Subcutaneous adipose tissue (tissue), 4 donors: ENCODE results near the gene PRPH. TPM values are rescaled to one million over a fixed set of nuclear protein-coding genes. Genes with fewer than 3 reads are reported as not detected.

Experiments
- total RNA-seq, 4 donors: library from RNA; depleted of rRNA; stranded (reverse); fragments of >200 nt; gene quantifications; one replicate each; pipeline ENCODE4 v1.1.0, GENCODE V29; 2016
- TF ChIP-seq, protein P1 (sequence below): fragments of 450-650 bp; IDR thresholded peaks from one replicate; pipeline ENCODE4 v1.5.1; 2016; ENCODE audit warnings: low read depth, mild to moderate bottlenecking, control low read depth, antibody characterized with exemption, moderate library complexity

Gene PRPH
- total RNA-seq, 4 donors from 2014 or later: 0.19 to 0.88 TPM; not detected in 2

DNA sequence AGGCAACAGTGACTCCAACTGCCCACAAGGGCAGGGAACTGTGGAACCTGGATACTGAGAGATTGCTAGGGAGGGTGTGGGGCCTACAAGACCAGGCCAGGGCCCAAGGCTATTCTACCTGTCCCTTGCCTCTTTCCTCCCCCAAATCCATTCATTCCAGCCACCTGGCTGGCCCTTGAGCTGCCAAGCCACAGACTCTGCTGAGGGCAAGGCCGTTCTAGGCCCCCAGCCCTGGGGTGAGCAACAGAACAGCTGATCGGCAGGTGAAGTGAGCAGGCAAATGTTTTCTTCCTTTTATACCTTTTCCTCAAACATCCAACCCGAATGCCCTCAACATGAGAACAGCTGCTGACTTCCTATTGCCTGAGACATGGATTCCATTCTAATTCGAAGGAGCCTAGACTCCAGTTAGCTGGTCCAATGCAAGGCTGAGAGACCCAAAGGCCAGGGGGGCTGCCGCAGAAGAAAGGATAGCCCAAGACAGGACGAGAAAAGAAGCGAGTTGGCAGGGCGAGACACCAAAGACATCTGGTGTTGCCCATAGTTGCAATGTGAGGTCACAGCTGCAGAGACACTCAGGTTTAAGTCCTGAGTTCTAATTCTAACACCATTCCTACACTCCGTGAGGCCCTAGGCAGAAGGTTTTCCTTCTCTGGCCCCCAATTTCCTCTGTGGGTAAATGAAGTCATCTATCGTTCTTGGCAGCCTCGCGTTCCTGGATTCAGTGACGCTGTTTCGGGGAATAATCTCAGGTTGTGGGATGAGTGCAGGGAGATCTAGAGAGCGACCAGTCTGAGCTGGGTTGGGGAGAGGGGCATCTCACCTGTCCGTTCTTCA is 40.4 kb downstream of the PRPH start:
- TF ChIP-seq, protein P1, sequence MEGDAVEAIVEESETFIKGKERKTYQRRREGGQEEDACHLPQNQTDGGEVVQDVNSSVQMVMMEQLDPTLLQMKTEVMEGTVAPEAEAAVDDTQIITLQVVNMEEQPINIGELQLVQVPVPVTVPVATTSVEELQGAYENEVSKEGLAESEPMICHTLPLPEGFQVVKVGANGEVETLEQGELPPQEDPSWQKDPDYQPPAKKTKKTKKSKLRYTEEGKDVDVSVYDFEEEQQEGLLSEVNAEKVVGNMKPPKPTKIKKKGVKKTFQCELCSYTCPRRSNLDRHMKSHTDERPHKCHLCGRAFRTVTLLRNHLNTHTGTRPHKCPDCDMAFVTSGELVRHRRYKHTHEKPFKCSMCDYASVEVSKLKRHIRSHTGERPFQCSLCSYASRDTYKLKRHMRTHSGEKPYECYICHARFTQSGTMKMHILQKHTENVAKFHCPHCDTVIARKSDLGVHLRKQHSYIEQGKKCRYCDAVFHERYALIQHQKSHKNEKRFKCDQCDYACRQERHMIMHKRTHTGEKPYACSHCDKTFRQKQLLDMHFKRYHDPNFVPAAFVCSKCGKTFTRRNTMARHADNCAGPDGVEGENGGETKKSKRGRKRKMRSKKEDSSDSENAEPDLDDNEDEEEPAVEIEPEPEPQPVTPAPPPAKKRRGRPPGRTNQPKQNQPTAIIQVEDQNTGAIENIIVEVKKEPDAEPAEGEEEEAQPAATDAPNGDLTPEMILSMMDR: no peak

DNA sequence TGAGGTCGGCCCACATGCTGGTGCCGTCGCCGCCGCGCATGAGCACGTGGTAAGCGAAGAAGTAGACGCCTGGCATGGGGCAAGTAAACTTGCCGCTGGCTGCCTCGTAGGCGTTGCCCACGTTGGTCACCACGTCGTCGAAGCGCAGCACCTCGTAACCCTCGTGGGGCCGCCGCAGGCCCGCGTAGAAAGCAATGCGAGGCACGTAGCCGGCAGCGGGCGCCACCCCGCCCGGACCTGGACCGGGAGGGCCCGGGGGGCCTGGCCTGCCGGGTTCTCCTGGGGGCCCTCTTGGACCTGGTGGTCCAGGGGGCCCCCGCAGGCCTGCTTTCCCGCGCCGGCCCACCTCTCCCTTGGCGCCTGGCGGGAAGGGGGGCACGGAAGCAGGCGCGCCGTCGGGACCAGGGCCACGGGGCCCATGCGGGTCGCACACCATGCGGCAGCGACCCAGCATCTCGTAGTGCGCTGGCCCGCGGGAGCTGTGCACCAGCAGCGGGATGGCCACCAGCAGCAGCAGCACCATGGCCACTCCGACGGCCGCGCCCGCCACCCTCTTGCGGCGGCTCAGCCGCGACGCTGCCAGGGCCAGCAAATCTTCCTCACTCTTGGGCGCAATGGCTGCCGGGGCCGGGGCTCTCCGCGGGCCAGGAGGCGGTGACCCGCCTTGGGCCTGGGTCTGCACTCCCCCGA is 41.2 kb downstream of the PRPH start:
- TF ChIP-seq, protein P1: no peak

DNA sequence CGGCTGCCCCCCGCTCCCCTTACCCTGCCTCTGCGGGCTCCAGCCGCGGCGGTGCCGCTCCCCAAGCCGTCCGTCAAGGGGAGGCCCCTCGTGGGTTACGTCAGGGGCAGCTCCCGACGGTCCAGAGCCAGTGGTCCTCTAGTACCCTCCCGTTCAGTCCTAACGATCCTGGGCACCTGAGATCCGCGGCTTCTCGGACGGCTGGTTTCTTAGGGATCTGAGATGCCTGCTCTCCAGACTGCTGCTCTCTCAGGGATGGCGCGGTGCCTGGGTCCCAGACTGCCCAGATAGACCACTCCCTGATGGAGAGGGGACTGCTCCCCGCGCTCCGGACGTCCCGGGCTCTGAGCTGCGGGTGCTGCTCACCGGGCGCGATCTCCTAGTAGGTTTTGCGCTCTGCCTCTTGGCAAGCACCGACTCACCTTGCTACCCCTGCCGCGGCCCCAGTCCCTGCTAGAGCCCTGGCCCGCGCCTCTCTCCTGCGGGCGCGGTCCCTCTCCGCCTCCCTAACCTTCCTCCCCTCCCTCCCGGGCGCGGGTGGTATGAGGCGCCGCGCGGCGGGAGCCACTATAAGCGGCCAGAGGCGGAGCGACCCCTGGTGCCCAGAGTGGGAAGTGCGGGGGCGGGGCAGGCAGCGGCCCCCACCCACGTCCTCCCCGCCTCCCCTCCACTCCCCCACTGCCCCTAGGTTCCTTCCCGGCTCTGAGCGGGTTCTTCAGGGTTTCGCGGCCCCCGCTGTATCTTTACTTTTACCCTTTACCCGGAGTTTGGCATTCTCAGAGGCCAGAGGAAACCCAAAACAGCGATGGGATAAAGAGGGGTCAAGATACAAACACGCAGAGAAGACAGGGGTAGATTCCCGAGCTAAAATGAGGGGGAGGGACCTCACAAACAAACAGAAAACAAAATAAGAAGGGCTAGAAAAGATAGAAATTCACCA is 42.0 kb downstream of the PRPH start, which contains the start of gene C1QL4:
TSS of gene C1QL4 (minus strand) at position 544 of the 940 bp plus-strand sequence. CDS start 711 bp downstream, outside the sequence.
- TF ChIP-seq, protein P1: no peak

DNA sequence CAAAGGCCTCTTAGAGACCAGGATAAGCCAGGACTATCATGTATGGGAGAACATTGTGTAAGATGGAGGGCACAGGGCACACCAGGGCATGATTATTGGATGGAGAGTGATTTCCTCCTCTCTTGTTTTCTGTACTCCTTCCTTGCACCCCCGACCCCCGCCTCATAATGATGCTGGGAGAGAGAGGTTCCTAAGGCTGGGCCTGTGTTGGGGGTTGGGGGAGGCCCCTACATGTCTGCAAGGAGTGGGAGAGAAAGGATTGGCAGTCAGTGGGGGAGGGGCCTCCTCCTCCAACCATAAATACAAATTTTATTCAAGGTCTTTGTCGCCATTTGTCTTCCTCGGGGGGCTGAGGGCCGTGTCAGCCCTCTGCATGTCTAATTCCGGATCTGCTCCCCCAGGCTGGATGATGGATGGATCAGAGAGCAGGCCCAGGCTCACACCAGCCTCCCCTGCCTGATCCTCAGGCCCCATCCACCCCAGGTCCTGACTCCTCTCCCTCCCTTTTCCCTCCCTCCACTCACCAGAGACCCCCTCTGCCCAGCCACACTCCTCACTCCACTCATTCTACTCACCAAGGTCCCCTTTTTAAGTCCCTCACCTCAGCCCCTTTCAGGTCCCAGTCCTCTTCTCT is 44.0 kb downstream of the PRPH start:
- TF ChIP-seq, protein P1: no peak

DNA sequence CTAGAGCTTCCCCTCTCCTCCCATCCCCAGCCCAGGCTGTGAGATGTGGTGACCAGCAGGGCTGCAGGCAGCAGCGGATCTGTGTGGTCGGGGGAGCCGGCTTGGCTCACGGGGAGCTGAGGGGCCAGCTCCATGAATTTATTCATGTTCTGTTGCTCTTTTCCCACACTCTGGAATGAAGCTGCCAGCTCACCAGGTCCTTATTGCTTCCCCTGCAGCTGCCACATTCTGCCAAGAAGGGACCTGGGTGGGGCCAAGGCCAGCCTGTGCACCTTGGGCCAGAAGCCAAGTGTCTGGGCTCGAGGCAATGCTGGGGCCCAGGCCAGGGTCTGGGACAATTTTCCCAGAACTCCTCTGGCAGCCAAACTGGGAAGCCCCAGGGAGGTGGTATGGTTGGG is 44.5 kb downstream of the PRPH start:
- TF ChIP-seq, protein P1: no peak

DNA sequence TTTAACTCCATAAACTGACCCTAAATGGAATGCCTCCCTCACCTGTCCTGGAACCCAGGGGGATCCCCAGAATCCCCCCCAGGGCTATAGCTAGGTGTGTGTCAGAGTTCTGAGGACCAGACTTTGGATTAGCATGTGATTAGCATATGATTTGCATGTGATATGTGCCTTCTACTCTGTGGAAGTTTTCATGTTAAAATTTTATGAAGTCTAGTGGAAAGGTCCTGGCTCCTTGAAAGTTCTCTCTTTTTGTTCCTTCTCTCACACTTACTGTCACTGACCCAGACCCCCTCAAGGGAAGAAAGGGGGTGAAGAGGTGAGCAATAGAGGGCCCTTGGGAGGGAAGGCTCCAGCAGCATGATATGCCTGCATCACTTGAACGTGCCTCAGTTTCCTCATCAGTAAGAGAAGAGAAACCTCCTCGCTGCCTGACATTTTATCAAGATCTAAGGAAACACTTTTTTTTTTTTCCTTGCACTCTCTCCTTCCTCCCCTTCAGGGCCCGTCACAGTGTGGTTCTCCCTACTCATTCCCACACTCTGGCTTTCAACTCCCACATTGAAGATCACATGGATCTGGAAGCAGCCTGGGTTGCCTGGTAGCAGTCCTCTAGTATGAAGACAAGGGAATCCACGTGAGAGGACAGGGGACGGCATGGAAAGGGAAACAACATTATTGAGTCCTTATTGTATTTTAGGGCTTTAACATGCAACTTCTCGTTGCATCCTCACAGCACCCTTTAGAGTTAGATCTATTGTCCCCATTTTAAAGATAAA is 45.3 kb downstream of the PRPH start:
- TF ChIP-seq, protein P1: no peak
